GM12891 (cell line): Measurements from ENCODE around the gene NME1.

Source experiments
- POLR2A ChIP-seq: IDR thresholded peaks from 2 replicates; pipeline ENCODE4 v1.6.1; 2011; ENCODE audit warnings: low read depth, low read length, control low read depth
- TAF1 ChIP-seq: IDR thresholded peaks from 2 replicates; pipeline ENCODE4 v1.6.1; 2011; ENCODE audit warnings: low read depth, low read length, control low read depth

DNA sequence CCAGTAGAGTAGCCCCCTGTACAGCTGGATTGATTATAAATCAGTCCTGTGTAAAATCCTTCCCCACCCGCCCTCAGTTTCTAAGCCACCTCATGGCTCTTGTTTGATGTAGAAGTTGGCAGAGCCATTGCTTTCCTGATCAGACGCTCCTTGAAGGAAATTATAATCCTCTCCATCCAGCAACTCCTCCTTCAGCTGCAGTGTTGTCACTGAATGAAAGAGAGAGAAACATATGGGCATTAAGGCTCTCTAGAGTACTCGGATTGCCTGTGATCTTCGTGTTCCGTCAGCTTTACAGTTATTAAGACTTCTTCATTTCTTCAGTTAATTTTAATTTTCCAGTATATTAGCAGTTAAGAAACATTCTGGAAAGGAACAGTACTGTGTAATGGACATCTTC, 27.1 kb downstream of the NME1 start:
- TF ChIP-seq POLR2A (no peak), TAF1 (no peak)
